GM12864 (cell line): Measurements from ENCODE around the gene COQ3.

Experiments
- DNase-seq: peaks from one replicate; pipeline ENCODE4 v3.0.0-alpha.2; 2011; ENCODE audit warnings: low read depth
- H3K4me3 ChIP-seq: 2 replicates; pipeline ENCODE4 v1.5.1; 2011; ENCODE audit warnings: mild to moderate bottlenecking, low read depth, low read length, control low read depth
- TF ChIP-seq, protein P1 (sequence below): IDR thresholded peaks from 2 replicates; pipeline ENCODE4 v1.5.1; 2011; ENCODE audit warnings: low read depth, mild to moderate bottlenecking, moderate library complexity, low read length, control low read depth, inconsistent platforms; ENCODE audit errors: missing control alignments

COQ3 gene

DNA sequence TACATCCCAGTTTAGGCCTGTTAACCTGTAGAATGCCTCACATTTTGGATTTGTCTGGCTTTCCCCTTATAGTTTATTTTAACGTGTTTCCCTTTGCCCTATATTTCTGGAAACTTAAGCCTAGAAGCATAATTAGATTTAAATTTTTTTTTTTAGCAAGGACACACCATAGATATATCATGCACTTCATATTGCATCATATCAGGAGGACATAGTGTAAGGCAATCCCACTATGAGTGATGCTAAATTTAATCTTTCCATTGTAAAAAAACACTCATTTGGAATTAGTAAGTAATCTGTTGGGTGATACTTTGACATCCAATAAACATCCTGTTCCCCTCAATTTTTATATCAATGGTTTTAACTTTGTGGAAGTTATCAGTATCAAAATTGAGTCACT is 34.2 kb downstream of the COQ3 start:
- H3K4me3 ChIP-seq = no peak overlapping the region
- no peak for DNase-seq
- TF ChIP-seq, protein P1, sequence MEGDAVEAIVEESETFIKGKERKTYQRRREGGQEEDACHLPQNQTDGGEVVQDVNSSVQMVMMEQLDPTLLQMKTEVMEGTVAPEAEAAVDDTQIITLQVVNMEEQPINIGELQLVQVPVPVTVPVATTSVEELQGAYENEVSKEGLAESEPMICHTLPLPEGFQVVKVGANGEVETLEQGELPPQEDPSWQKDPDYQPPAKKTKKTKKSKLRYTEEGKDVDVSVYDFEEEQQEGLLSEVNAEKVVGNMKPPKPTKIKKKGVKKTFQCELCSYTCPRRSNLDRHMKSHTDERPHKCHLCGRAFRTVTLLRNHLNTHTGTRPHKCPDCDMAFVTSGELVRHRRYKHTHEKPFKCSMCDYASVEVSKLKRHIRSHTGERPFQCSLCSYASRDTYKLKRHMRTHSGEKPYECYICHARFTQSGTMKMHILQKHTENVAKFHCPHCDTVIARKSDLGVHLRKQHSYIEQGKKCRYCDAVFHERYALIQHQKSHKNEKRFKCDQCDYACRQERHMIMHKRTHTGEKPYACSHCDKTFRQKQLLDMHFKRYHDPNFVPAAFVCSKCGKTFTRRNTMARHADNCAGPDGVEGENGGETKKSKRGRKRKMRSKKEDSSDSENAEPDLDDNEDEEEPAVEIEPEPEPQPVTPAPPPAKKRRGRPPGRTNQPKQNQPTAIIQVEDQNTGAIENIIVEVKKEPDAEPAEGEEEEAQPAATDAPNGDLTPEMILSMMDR = no peak

DNA sequence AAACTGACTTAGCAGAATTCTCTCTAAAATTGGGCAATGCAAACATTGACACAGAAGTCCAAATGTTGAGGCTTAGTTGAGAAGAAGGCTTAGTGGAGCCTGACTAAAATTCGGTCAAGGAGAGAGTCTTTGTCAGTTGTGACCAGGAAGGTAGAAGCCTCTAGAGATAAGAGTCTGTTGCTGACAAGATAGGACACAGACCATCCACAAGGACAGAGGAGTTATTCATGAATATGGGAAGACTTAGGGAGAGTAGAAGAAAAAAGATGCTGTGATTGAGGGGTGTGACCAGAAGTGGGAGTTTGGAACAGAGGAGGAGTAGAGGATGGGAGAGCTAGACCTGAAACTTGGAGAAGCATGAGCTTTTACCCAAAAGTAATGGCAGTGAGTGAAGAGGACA is 37.4 kb downstream of the COQ3 start:
- TF ChIP-seq, protein P1 = no peak

DNA sequence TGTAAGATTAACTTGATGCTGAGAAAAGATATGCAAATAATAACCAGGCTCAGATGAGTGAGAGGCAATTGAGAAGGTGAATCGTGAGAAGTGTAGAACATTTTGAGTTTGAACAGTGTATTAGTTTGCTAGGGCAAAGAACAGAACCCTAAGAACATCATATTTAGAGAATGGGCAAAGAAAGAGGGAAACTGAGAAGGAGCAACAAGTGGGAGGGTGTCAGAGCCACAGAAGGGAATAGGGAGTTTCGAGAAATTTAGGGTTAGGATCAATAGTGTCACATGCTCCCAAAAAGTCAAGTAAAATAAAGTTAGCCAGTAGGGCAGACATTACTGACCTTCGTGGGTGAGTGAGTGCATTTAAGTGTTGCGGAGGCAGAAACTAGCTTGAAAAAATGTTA is 39.0 kb downstream of the COQ3 start:
- DNase-seq = no peak
- H3K4me3 ChIP-seq = no peak overlapping the region
- TF ChIP-seq, protein P1 = no peak

More for the DNA sequence above, 37.4 kb downstream of the COQ3 start:
- DNase-seq = no peak
- no peak overlapping the region for H3K4me3 ChIP-seq

DNA sequence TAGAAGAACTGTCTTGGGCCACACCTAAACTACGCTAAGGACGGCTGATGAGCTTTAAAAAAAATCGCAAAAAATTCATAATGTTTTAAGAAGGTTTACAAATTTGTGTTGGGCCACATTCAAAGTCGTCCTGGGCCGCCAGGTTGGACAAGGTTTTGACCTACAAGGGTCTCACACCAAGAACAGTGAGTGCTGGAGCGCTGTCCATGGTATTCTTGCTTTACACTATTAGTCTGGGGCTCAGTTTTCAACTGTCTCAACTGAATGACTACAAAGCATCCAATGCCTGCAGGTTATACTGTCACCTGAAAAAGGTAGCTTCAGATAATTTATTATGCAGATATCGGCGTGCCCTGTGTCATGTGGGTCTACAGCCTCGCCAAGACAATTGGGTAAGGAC is 40.9 kb downstream of the COQ3 start:
- TF ChIP-seq, protein P1 = no peak
- no peak for DNase-seq
- H3K4me3 ChIP-seq = no peak overlapping the region

DNA sequence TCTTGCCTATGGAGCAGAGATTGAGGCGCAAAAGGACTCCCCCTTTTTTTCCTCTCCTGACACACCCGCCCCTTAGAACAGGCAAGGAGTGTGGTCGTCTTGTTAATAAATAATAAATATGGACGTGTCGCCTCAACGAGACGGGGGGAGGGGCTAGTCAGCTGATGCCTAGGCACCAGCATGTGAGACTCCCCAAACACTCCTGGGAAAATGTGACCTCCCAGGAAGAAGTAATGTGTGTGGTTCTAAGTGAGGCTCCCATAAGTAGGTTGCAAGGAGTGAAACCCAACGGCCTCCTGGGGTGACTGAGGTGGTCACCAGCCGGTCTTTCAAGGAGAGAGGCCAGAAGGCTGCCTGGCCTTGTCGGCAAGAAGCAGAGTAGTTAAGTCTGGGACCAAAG is 43.4 kb downstream of the COQ3 start:
- H3K4me3 ChIP-seq = no peak overlapping the region
- no peak for DNase-seq
- TF ChIP-seq, protein P1 = no peak

DNA sequence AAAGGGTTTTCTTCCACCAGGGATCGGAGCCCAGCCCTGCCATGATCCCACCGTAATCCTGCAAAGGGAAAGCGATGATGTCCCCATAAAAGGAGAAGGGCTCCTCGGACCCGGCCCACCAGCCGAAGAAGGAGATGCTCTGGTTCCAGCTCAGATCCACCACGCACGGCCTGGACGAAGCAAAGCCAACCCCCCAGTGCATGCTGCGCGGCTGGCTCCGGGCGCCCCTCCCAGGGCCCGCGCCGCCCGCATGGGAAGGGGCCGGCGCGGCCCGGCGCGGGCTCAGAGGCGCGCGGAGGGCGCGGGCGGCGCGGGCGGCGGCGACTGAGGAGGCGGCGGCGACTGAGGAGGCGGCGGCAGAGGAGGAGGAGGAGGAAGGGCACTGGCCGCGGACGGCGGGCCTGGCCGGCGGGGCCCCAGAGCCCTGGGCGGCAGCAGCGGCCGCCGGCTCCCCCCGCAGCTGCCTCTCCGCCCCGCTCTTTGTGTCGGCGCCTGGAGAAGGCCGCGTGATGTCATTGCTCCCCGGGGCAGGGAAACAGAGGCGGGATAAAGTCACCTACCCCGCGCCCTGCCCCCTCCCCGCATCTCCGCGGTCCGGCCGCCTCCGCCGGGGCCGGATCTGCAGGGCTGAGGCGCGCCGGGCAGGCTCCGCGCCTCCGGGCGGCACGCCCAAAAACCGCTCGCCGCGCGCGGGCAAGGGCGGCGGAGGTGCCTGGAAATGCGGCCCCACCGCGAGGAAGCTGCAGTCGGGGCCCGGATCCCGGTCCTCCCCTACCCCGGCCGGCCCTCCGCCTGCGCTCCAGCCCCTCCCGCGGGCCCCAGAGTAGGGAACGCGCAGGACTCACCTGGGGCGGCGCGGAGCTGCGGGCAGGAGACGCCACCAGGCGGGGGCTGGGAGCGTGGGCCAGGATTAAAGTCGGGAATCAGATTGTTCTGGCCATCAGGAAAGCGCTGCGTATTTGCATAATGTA is 44.5 kb downstream of the COQ3 start, which contains the start of gene FAXC:
Gene FAXC (minus strand): TSS at position 504 of the 971 bp plus-strand sequence. CDS start 302 bp downstream, at position 202.
- no peak for DNase-seq
- peak within 1 kb of the TSS; percentile 54 for H3K4me3 ChIP-seq
- TF ChIP-seq, protein P1 = no peak
